HG03095 (cell line): ENCODE data around the gene TRIM25.
A peak's percentile ranks its signal among the peaks of the same experiment; 100 is the strongest.

Experiments used
- ATAC-seq: cut with Tn5 transposase; IDR thresholded peaks from one replicate; pipeline ENCODE4 v1.9.1; 2021; ENCODE audit warnings: moderate library complexity; ENCODE audit not compliant: unreplicated experiment

The TRIM25 gene

DNA sequence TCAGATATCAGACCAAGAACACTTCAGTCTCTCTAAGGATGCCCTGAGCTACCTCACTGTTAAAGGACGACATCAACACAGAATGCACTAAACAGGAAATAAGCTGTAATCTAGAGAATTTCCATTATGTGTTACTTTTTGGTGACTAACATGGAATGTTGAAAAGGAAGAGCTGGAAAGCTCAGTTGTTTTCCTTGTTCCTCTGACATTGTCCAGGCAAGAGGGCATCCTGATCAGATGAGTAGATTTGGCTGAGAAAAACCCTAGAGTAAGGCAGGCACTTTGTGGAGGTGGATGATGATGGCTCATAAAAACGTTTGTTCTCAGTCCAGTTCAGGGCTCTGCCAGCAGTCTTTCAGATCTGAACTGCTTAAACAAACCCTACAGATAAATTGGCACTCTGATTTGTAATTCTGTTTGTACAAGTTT, 45.9 kb downstream of the TRIM25 start:
- ATAC-seq = no peak

DNA sequence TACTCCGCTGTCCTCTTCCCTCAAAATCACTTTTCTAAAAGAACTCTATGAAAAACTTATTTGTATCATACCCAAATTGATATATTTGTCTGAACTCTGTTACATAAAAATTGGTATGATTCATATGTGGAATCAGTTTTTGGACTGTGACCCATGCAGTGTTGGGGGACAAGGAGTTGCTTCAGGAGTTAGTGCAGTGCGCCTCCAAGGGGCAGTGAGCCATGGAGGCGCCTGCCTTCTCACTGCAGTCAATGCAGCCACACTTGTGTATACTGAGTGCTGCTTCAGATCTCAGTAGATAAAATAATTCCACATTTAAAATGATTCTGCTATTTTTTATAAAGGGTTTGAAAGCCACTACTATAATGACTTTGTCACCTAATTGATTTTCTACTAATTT, 47.4 kb downstream of the TRIM25 start:
- no peak for ATAC-seq

DNA sequence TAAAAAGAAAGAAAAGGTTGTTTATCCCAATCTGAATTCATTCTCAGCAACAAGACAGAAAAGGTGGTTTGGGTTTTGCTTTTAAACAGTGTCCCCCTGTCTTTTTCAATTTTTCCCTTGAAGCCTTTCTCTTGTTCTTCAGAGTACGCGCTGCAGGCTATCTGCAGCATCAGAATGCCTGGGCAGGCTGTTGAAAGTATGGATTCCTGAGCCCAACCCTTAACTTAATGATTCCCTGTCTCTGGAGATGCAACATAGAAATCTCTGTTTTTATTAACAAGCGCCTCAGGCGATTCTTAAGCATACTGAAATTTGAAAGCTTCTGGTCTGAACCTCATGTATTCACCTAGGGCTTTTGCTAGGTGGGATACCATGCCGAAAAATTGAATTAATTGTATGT, 47.8 kb downstream of the TRIM25 start:
- no peak for ATAC-seq

DNA sequence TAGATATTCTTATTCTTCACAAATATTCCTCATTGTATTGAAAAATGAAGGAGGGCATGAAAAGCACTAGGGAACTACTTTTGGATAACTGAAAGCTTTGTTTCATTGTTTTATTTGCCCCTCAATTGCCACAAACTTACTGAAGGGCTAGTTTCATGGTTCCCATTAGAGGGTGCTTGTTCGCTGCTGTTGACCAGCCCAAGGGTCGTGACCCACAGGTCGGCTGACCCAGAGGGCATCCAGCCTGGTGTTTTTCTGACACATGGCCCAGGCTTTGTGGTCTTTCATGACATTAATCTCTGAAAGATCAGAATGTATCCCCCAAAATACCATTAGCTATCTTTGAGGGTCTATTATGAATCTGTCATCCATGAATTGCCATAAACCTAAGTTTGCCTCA, 49.9 kb downstream of the TRIM25 start:
- no peak for ATAC-seq

DNA sequence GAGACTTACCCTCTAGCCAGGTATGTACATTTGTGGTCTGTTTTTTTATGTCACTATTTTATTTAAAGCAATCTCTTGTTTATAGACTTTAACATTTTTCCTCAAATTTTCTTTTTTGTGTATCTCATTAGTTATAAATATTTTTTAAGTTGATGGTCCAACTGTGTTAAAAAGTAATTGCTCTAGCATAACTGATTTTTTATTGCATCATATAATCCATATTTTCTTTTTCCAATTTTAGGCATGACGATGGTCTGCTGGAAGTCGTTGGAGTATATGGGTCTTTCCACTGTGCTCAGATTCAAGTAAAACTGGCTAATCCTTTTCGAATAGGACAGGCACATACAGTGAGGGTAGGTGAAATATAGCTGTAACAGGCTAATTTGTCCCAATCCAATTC, 52.0 kb downstream of the TRIM25 start:
- no peak for ATAC-seq

DNA sequence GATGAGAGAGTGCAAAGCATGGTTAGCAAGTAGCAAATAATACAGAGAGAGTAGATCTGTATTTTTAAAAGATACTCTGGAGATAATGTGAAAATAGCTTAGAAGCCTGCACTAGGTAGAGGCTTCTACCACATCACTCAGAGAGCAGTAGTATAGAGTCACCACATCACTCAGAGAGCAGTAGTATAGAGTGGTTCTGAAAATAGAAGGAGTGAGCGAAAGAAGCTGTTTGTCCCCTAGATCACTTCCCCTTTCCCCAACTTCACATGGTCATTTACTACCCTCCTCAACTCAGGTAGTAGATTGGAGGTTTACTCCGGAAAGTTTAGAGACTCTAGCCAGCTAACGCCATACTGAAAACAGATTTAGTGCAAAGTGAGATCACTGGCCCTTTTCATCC, 62.8 kb downstream of the TRIM25 start:
- ATAC-seq = peak; percentile 81

DNA sequence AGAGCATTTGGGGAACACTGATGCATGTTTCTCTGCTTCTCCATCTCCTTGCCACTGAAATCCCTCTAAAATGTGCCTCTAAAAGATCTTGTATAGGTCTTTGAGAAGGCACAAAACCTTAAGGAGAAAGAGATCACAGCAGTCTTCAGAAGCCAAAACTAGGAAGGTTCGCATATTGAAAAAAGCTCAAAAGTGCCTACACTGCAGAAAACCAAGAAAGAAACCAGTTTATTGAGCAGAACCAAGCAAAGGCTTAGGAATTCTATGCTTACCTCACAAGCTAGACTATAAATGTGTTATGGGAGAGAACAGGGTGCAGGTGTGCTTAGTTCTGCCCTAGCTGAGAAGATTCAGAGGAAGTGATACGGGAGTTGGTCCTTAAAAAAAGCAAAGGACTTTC, 63.3 kb downstream of the TRIM25 start:
- ATAC-seq = peak; percentile 19

DNA sequence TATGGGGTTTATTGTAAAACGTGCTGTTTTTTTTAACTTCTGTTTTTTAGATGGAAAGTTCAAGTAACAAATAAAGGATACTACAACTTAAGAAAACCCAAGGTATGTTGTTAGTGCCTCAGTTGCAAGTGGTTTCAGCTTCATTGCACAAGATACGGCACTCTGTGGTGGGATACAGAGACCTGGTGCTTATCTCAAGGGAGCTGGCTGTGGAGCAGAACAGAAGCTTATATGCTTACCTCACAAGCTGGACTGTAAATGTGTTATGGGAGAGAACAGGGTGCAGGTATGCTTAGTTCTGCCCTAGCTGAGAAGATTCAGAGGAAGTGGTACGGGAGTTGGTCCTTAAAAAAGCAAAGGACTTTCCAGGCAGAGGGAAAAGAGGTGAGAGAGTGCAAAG, 64.7 kb downstream of the TRIM25 start:
- no peak for ATAC-seq

DNA sequence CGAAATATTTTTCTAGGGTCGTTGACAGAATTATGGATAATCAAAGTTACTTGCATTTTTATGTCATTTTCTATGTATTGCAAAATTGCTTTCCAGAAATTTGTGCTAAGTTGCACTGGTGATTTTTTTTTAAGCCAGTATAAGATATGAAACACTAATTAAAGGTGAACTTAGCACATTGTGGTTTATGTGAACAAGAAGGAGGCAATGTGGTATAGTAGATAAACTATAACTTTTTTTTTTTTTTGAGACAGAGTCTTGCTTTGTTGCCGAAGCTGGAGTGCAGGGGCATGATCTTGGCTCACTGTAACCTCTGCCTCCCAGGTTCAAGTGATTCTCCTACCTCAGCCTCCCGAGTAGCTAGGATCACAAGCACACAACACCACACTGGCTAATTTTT, 66.7 kb downstream of the TRIM25 start:
- ATAC-seq = no peak

DNA sequence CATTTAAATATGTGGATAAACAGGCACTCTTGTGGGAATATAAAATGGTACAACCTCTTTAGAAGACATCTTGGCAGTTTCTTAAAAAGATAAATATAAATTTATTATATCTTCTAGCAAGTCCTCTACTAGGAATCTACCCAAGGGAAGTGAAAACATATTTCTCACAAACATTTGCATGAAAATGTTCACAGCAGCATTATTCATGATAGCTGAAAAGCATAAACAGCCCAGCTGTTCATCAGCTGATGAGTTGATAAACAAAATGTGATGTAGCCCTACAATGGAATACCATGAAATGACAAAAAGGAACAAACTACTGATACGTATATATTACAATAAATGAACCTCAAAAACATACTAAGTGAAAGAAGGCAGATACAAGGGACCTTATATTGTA, 67.9 kb downstream of the TRIM25 start:
- ATAC-seq = no peak

DNA sequence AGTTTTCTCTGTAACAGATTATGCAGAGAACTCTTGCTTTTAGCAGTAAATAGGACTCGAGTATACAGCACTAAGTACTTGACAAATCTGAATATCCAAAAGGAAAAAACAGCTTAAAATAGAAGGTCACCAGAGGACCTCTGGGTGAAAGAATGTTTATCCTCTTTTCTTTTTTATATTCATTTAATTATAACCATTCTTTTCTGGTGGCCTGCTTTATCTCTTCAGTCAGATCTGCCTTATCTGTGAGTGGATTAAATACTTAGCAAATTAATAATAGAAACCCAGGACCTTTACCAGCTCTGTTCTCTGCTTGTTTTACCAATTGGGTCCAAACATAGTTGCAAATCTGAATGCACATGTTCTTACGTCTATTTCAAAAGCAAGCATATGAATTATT, 71.3 kb downstream of the TRIM25 start:
- ATAC-seq = no peak

DNA sequence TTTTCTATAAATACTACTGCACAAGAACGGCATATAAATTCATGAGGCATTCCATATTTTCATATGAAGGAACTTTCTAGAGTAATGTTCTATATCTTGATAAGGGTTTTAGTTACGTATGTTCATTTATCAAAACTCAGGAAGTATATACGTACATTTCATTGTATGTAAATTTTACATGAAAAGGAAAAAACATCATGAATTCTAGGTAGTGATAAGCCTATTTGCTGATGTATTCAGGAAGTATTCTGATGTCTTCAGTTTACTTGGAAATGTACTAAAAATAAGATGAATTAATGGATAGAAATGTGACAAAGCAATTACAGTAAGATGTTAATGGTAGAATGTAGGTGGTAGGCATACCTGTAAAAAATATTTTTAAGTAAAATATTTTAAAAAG, 75.2 kb downstream of the TRIM25 start:
- no peak for ATAC-seq
